Tibial artery (tissue), 4 donors: Measurements from ENCODE around the gene RBM39.
"Not testable (repeated sequence)": the region's sequence is repeated elsewhere in the genome, so short reads cannot be mapped to it uniquely, and the experiment has no call there.

ENCODE experiments used
- DNase-seq, 2 donors: peaks; one replicate each; pipeline ENCODE4 v3.0.0-alpha.2; 2019
- H3K27ac ChIP-seq, 2 donors: fragments of 200-600 bp; sonication (generic) in 1 of 2; 1 replicate in 1 of 2; 2 replicates in 1 of 2; pipeline ENCODE4 v1.5.1; 2018 to 2019; ENCODE audit warnings: mild to moderate bottlenecking in 1 of 2
- H3K27me3 ChIP-seq, 2 donors: fragments of 200-600 bp; sonication (generic) in 1 of 2; one replicate each; pipeline versions ENCODE4 v1.5.1 to v1.6.0; 2016 to 2019
- H3K36me3 ChIP-seq, 3 donors: fragments of 200-600 bp; sonication (generic) in 2 of 3; one replicate each; pipeline ENCODE4 v1.5.1; 2016 to 2019; ENCODE audit warnings: mild to moderate bottlenecking in 2 of 3
- H3K4me1 ChIP-seq, 4 donors: fragments of 200-600 bp; sonication (generic) in 2 of 4; 1 replicate in 3 of 4; 2 replicates in 1 of 4; pipeline ENCODE4 v1.5.1; 2016 to 2019
- H3K4me3 ChIP-seq, 2 donors: fragments of 200-600 bp; sonication (generic) in 1 of 2; 1 replicate in 1 of 2; 2 replicates in 1 of 2; pipeline ENCODE4 v1.5.1; 2018 to 2019; ENCODE audit warnings: mild to moderate bottlenecking in 2 of 2
- H3K9me3 ChIP-seq, 3 donors: fragments of 200-600 bp; sonication (generic) in 1 of 3; one replicate each; pipeline ENCODE4 v1.5.1; 2016 to 2019
- intact Hi-C: fragments of 100-400 bp; cut with DNase I; formaldehyde crosslinking; loops from one replicate; pipeline ENCODE4 v1.15.0; 2023; ENCODE audit warnings: low total_unique reads
- TF ChIP-seq, protein P1 (sequence below), 2 experiments: fragments of 200-600 bp in 1 of 2; fragments of 450-650 bp in 1 of 2; IDR thresholded peaks; one replicate each; pipeline ENCODE4 v1.5.1; 2017 to 2019; ENCODE audit warnings: antibody characterized with exemption in 2 of 2, mild to moderate bottlenecking in 1 of 2, moderate library complexity in 1 of 2

RBM39 gene

DNA sequence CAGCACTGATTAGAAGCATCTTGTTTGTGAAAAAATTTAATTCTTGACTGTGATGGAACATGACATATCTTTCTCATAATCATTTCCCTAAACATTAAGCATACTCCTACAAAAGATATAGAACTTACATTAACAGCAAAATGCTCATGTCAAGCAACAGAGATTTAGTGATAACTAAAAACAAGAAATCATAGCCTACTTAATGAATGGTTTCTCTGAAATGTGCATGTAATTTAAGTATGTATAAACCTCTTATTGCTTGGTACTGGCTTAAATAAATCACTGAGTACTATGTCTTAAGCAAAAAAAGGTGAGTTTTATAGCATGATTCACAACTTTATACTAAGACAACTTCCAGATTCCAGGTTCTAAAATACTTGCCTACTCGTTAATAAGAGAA, 33.6 kb downstream of the RBM39 start:
- H3K4me1 ChIP-seq: peaks cover 0 to 25% (median 11%) of the 10 kb centered on the region in 4 donors
- intact Hi-C loops: no loop called here
- H3K27ac ChIP-seq: no peak overlapping the region
- no peak overlapping the region for H3K4me3 ChIP-seq
- H3K36me3 ChIP-seq: peaks cover 68 to 94% (median 75%) of the 10 kb centered on the region in 3 donors
- DNase-seq: no peak
- TF ChIP-seq, protein P1, sequence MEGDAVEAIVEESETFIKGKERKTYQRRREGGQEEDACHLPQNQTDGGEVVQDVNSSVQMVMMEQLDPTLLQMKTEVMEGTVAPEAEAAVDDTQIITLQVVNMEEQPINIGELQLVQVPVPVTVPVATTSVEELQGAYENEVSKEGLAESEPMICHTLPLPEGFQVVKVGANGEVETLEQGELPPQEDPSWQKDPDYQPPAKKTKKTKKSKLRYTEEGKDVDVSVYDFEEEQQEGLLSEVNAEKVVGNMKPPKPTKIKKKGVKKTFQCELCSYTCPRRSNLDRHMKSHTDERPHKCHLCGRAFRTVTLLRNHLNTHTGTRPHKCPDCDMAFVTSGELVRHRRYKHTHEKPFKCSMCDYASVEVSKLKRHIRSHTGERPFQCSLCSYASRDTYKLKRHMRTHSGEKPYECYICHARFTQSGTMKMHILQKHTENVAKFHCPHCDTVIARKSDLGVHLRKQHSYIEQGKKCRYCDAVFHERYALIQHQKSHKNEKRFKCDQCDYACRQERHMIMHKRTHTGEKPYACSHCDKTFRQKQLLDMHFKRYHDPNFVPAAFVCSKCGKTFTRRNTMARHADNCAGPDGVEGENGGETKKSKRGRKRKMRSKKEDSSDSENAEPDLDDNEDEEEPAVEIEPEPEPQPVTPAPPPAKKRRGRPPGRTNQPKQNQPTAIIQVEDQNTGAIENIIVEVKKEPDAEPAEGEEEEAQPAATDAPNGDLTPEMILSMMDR (IDR thresholded peaks at IDR 0.05): no peak
- H3K27me3 ChIP-seq: no peaks in the 10 kb centered on the region
- no peaks in the 10 kb centered on the region for H3K9me3 ChIP-seq

DNA sequence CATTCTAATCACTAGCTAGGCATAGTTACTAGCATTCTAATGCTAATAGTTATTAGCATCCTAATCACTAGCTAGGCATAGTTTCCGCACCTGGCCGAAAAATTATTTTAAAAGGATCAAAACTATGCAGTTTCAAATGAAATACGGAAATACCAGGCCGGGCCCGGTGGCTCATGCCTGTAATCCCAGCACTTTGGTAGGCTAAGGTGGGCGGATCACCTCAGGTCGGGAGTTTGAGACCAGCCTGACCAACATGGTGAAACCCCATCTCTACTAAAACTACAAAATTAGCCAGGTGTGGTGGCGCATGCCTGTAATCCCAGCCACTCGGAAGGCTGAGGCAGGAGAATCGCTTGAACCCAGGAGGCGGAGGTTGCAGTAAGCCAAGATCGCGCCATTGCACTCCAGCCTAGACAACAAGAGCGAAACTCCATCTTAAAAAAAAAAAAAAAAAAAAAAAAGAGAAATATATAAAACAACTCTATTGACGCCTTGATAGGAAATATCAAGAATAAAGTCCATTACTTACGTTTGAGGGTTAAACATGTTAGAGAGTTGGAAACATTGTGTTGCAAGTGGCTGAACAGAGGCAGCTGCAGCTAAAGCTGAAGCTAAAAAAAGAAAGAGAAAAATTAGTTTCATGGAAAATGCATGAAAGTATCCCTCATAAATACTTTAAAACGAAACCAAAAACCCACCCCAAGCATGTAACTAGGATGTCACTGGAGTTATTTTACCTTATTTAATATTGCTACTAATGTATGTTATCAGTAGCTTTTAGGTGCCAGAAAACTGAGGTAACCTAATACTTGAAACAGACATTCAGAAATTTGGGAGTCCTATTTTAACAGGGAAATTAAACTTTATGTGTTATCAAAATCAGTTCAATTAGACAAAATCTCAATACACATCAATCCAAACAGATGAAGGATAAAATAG, 35.2 kb downstream of the RBM39 start:
- H3K4me3 ChIP-seq, DNase-seq, intact Hi-C loops, H3K27me3 ChIP-seq, H3K27ac ChIP-seq, H3K9me3 ChIP-seq: not testable (repeated sequence)
- Histone ChIP-seq H3K36me3 (peaks cover 66 to 94% (median 69%) of the 10 kb centered on the region in 3 donors), H3K4me1 (peaks cover 0 to 23% (median 9%) of the 10 kb centered on the region in 4 donors)

DNA sequence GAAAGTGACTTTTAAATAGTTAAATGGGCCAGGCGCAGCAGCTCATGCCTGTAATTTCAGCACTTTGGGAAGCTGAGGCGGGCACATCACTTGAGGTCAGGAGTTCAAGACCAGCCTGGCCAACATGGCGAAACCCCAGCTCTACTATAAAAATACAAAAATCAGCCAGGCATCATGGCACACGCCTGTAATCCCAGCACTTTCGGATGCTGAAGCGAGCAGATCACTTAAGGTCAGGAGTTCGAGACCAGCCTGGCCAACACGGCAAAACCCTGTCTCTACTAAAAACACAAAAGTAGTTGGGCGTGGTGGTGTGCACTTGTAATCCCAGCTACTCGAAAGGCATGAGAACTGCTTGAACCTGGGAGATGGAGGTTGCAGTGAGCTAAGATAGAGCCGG, 36.2 kb downstream of the RBM39 start:
- intact Hi-C loops, DNase-seq: not testable (repeated sequence)
- H3K36me3 ChIP-seq: peaks cover 61 to 93% (median 63%) of the 10 kb centered on the region in 3 donors

DNA sequence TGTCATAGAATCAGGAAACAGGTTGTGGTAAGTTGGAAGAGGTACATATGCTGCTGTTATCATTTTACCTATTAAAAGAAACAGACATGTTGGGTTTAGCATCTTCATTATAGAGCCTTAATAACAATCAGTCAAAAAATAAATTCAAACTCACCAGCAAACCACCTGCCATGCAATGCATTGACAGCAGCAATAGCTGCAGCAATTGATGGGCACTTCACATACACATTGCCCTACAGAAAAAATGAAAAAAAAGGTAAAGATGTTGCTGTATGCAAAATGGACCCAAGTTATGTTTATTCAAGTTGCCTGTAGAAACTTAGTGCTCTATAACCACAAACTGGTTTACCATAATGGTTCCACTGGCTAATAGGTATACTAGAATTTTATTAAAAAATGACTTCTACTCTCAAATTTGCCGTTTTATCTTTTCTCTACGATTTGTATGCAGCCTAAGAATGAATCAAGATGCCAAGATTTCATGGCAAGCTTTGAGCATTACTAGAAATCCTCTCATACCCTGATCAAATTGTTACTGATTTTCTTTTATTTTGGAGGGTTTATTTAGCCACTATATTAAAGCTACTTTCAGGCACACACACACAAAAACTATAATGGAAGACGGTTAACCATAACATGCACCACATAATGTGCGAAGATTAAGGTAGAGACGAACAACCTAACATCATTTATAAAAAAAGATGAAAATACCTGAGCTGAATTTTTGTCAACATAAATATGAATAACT, 37.4 kb downstream of the RBM39 start:
- no peak for DNase-seq
- H3K4me3 ChIP-seq: no peak overlapping the region
- TF ChIP-seq, protein P1 (IDR thresholded peaks at IDR 0.05): no peak
- no peaks in the 10 kb centered on the region for H3K9me3 ChIP-seq
- no peaks in the 10 kb centered on the region for H3K27me3 ChIP-seq
- intact Hi-C loops: no loop called here
- H3K4me1 ChIP-seq: peaks cover 0 to 21% (median 7%) of the 10 kb centered on the region in 4 donors
- peaks cover 51 to 81% (median 61%) of the 10 kb centered on the region in 3 donors for H3K36me3 ChIP-seq
- no peak overlapping the region for H3K27ac ChIP-seq

More for the DNA sequence above, 36.2 kb downstream of the RBM39 start:
- peaks cover 0 to 17% (median 5%) of the 10 kb centered on the region in 4 donors for H3K4me1 ChIP-seq
- H3K4me3 ChIP-seq, H3K9me3 ChIP-seq, H3K27me3 ChIP-seq, H3K27ac ChIP-seq: not testable (repeated sequence)

DNA sequence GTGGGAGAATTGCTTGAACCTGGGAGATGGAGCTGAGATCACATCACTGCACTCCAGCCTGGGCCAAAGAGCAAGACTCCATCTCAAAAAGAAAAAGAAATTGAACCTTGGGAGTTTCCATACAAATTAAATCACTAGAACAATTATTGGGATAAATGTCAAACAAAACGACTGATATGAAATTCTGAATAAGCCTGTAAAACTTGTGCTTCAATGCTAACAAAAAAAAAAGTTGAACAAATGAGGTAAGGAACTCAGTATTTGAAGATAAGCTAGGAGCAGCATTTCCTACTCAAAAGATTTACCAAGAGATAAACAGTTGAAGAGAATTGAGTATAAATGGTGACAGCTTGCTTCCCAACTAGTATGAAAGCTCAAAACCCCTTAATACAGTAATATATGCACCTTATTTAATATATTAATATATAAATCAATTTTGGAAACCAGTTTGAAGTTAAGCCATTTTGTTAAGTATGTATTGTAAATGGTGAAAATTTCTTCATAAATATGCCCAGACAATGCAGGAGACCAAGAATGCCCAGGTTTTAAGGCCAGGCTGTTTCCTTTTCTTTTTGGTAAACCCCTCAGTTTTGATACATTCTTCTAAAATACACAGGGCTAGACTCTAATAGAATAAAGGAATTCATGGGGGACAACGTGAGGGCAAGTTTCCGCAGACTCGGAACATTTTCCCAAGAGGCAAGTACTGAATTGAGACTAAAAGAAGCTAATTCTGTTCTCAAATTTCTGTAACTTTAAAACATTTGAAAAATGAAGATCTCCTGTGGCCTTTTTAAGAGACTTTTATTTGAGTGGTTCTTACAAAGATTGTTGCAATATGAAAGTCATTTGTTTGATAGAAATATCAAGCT, 39.0 kb downstream of the RBM39 start:
- peaks cover 47 to 70% (median 53%) of the 10 kb centered on the region in 3 donors for H3K36me3 ChIP-seq
- no peak overlapping the region for H3K27ac ChIP-seq
- no peak for DNase-seq
- no peak overlapping the region for H3K4me3 ChIP-seq
- H3K9me3 ChIP-seq: no peaks in the 10 kb centered on the region
- TF ChIP-seq, protein P1 (IDR thresholded peaks at IDR 0.05): no peak
- H3K27me3 ChIP-seq: no peaks in the 10 kb centered on the region
- H3K4me1 ChIP-seq: peaks cover 0 to 17% (median 10%) of the 10 kb centered on the region in 4 donors
- intact Hi-C loops: no loop called here
